NCI-H128 (cell line): ENCODE results near the gene PVALEF.

Source experiments
- DNase-seq: peaks from one replicate; lab custom pipeline; 2025; ENCODE audit not compliant: unreplicated experiment; lab: John Stamatoyannopoulos, UW

The PVALEF gene

DNA sequence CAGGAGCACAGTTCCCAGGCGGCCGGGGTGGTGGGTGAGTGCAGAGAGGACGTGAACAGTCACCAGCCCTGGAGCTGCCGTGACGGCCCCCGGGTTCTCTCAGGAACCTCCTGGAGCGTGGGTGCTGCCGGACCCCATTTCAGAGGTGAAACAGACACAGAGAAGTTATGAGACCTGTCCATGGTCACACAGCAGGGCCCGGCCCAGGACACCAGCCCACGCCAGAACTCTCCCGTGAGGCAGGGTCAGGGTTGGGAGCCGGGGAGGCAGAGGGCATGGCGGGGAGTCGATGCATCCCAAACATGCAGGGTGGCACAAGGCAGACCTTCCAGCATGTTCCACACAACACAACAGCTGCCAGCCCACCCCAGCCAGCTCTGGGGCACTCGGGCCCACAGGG lies 3.8 kb upstream of the PVALEF start:
- DNase-seq, result no peak

DNA sequence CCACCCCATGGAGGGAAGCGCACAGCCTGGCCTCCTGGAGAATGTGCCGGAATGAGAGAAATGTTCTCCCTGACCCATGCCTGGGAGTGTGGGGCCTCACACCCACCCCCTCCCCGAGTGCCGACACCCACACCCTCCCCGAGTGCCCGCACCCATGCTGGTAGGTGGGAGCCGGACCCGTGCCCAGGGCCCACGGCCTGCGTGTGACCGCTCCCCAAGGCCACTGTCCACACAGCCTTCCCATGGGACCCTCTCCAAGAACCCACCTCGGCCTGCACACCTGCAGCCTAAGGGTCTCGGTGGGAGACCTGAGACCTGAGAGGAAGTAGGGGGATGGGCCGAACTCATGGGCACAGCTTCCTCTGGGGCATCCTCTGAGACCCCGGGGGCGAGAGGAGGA lies 3.3 kb upstream of the PVALEF start:
- no peak for DNase-seq

DNA sequence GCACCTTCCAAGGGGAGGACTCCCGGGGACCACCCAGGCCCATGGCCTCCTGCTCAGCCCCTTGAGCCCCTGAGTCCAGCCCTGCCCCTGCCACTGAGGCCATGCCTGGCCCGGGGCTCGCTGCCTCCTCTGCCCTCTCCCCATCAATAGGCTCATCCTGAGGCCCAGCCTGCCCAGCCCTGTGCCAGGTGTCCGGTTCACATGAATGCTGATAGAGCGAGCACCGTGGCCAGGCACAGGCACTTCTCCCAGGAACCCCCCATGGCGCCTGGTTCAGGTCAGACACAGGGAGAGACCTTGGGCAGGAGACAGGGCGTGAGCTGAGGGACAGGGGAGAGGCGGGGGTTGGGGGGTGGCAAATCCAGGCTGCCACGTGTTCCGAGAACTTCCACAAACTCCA lies 2.8 kb upstream of the PVALEF start:
- DNase-seq, result no peak

DNA sequence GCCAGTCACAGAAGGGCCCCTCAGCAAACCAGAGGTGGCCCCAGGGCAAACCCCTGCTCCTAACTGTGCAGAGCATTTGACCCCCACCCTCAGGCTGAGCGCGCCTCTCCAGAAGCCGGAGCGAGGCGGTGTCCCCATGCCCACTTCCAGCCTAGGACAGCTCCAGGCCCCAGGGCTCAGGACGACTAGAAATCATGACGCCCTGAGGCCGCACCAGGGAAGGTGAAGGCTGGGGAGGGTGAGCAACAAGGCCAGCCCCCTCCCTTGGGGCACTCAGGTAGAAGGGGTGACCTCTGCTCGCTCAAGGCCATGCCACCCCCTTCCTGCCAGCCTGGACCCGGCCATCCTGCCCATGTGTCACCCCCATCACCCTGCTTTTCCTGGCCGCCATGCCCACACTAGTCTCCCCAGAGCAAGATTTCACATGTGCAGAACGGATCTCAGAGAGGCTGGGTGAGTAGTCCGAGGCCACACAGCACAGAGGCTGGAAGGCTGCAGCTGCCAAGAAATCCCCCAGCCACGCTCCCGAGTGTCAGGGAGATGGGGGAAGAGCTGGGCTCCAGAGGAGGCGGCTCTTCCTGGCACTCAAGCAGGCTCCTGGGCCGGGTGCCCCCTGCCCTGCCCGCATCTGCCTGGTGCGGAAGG lies 2.1 kb upstream of the PVALEF start:
- no peak for DNase-seq

DNA sequence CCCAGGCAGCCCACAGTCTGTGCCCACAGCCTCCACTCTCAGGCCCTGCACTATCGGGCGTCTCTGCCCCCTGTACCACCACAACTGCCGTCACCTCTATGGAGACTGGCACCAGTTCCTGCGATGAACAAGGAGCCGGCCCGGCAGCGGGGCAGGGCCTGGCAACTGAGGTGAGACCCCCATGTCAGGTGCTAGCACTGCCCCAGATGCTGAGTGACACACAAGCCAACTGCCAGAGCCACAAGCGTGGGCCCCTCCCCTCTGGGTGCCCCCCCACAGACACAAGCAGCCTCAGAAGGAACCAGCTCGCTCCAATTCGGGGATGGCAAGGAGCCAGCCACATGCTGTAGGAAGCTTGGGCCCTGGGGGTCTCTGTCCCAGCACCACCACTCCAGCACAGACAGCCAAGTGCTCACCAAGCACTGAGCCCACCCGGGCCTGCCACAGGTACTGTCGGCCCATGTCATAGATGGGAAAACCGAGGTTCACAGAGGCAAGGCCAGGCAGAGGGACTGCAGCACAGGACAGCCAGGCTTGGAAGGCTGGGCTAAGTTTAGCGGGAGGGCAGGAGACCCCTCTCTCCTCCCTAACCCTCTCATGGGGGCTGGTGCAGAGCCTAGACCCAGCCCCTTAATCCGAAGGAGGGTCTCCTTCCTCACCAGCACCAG lies 1.5 kb upstream of the PVALEF start:
- DNase-seq, result no peak

DNA sequence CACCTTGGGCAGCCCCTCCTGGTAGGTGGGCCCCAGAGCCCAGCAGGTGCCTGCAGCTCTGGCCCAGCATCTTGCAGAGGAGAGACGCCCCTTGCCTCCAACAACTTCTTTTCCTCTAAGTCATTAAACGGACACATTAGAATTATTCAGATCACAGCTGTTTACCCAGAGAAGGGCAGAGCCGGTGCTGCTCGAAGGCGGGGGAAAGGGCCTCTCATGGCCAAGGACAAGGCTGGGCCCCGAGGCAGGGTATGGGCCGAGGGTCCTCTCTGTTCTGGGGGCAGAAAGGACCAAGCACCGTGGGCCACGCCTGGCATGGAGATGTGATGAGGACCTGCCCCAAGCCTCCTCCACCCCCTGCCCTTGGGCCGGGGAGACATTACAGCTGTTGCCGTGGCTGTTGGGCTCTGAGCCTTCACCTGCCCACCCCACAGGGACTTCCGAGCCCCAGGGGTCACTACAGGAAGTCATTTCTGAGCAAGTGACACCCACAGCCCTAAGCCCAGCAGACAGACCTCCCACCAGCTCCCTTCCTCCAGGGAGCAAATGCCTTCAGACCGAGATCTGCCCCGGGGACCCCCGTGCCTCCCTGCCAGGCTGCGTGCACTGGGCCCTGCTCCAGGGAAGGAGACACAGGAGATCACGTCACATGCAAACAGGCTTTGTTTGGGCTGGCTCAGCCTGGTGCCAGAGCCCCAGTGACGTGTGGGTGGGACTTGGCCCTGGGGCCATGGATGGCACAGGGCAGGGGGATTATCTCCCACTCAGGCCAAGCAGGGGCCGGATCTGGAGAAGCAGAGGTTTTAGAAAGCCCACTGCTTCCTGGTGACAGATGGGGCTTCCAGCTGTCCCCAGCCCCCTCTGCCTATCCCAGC lies 699 bp upstream of the PVALEF start:
- no peak for DNase-seq

DNA sequence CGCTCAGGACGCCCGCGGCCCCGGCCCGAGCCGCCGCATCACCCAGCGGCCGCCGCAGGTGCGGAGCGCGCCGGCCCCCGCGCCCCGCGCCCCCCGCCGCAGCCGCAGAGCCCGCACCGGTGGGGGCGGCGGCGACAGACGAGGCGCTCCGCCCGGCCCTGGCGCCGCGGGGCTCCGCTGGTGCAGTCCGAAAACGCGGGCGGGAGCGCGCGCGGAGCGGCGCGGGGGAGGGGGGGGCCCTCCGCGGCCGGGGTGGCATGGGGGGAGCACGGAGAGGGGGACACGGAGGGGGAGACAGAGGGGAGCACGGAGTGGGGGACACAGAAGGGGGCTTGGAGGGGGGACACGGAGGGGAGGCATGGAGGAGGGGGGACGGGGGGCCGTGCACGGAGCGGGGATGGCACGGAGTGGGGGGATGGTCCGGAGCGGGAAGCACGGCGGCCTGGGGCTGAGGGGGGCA lies 756 bp downstream of the PVALEF start, which contains the start of gene AATK:
AATK (minus strand) TSS at position 189 of the 460 bp plus-strand sequence. CDS start 229 bp downstream, outside the sequence.
- no peak for DNase-seq

DNA sequence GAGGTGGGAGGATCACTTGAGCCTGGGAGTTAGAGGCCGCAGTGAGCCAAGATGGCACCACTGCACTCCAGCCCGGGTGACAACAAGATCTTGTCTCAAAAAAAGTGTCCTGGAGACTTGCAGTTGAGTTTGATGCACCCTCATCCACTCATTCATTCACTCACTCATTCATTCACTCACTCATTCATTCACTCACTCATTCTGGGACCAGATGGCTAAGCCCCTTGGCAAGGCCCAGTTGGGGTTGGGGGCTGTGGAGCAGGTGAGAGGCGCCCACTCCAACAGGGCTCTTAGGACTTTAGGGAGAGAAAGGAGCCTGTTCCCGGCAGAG lies 1.9 kb downstream of the PVALEF start:
- no peak for DNase-seq

DNA sequence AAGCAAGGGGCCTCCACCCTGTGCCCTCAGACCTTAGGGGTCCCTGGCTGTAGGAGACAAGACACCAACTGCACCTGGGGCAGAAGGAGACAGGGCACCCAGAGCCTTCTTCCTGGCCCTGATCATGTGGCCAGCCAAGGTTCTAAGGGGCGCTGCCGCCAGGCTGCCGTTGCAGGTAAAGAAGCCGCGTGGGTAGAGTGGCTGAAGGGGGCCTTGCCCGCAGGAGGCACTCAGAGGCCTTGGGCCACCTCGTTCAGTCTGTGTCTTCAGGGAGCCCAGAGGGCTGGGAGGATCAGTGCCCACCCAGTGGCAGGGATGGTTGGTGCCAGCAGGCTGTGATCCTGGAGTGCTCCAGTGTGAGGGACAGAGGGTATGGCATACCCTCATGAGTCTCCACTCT lies 2.3 kb downstream of the PVALEF start:
- no peak for DNase-seq

DNA sequence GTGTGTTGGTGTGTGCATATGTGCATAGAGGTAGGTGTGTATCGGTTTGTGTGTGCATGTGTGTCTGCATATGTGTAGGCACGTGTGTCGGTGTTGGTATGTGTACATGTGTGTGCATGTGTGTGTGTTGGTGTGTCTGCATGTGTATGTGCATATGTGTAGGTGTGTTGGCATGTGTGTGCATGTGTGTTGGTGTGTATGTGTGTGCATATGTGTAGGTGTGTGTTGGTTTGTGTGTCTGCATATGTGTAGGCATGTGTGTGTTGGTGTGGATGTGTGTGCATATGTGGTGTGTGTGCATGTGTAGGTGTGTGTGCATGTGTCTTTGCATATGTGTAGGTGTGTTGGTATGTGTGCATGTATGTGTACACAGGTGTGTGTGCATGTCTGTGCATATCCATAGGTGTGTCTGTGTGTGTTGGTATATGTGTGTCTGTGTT lies 4.6 kb downstream of the PVALEF start:
- no peak for DNase-seq

DNA sequence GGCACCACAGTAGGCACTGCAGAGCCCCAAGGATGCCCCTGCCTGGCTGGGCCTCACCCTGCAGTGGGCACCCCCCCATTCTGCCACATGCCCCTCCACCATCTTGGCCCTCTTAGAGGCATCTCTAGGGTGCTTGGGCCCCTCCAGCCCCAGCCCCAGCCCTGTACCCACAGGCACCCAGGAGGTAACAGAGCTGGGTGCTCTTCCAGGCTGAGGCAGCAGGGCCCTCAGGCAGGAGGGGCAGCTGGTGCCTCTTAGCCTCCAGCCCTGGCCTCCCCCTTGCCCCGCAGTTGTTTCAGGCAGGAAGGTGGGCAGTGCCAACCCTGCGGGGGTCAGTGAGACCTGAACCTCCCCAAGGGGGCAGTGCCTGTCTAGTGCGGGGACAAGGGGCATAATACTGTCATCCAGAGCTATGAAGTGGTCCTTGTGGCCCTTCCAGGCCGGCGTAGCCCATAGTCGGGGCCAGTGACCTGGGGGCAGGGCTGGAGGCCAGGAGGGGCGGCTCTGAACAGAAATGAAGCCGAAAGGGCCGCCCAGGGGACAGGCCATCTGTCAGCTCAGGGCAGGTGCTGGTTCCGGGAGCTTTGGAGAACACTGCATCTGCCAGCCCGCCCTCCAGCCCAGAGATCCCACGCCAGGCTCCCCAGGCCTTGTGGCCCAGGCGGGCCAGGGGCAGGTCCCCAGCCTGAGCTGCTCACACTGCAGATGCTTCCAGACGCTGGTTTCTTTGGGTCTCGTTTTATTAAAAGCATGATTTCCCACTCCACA lies 5.6 kb downstream of the PVALEF start:
- no peak for DNase-seq

DNA sequence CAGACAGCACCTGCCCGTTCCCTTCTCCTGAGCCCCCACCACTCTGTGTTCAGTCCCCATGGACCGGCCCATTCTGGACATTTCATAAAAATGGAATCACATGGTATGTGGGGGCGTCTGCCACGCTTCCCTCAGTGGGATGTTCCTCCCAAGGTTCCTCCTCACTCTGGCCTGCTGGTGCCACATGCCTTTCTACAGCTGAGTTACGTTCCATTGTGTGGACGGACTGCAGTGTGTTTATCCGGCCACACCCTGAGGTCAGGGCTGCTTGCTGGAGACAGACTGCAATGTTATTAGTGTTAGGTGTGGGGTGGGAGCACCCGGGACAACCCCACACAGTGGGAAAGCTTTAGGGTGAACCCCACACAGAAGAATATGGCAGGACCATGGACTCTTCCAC lies 6.6 kb downstream of the PVALEF start:
- no peak for DNase-seq

DNA sequence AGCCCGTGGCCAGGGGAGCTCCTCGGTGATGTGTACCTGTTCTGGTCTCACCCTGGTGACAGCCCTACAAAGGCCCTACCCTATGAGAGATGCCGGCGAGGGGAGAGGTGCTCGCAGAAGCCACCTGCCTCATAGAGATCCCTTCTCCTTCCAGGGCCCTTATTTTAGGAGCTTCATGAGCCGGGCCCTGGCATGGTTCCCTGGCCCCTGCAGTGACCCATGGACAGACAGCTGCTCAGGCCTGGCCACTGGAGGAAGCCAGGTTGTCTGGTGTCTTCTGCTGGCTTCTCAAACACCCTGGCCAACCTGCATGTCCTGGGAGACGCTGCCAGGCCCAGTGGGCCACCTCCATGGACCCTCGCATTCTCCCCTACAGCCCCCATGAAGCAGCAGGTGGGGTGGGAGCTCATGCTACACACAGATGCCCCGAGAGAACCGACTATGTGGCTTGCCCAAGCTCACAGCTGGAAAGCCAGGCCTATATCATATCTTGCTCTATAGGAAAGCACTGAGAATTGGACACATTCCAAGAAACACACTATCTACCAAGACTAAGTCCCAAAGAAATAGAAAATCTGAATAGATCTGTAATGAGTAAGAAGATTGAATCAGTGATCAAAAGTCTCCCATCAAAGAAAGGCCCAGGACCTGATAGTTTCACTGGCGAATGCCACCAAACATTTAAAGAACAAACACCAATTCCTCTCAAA lies 7.9 kb downstream of the PVALEF start:
- no peak for DNase-seq

DNA sequence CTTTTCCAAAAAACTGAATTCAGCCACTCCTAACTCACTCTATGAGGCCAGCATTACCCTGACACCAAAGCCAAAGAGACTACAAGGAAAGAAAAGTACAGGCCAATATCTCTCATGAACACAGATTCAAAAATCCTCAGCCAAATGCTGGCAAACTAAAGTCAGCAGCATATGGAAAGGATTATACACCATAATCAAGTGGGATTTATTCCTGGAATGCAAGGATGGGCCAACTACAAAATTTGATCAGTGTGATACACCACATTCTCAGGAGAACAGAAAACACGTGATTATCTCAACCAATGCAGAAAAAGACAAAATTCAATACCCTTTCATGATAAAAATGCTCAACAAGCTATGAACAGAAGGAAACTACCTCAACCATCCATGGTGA lies 8.5 kb downstream of the PVALEF start:
- no peak for DNase-seq

DNA sequence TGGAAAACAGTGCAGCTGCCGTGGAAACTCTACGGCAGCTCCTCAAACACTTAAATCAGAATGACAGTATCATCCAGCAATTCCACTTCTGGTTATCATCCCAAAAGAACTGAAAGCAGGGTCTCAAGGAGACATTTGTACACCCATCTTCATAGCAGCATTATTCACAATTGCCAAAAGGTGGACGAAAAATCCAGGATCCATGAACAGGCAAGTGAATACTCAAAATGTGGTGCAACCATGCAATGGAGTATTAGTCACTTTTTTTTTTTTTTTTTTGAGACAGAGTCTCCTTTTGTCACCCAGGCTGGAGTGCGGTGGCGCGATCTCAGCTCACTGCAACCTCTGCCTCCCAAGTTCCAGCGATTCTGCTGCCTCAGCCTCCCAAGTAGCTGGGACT lies 11.4 kb downstream of the PVALEF start:
- no peak for DNase-seq

DNA sequence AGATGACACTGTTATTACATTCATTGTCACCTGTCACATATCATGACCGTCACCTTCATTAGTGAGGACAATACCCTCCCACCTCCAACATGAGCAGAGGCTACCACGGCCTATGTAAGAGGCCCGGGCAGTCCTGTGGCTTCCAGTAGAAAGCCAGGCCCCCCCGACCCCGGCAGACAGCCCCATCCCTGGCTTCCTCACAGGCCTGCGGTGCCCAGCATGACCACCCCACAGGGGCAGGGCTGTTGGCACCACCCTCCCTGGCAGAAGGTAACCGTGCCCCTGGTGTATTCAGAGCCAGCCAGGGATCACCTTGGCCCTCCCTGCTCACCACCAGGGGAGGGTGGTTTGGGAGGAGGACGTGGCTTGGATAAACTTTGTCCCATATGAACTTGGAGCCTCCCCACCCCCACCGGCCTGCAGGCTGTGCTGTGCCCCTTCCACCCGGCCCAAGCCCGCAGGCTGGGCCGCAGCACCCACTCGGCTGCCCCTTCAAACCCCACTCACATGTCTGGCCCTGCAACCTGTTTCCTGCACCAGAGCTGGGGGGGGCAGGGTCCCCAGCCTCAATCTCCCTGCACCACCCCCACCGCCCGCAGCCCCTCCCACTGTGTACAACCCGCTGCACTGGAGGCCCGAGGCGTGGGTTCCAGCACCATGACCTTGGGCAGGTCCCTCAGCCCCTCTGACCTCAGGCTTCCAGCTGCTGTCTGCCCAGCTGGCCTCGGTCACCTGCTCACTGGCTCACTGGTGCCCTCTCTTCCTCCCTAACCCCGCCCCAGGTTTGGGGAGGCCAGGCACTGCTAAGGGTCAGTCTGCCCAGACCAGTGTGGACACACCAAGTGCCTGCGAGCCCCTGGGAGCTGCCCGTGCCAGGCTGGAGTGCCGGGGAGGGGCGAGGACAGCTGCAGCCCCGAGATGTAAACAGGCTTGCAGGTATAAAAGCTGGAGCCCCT lies 13.1 kb downstream of the PVALEF start:
- DNase-seq, result no peak

DNA sequence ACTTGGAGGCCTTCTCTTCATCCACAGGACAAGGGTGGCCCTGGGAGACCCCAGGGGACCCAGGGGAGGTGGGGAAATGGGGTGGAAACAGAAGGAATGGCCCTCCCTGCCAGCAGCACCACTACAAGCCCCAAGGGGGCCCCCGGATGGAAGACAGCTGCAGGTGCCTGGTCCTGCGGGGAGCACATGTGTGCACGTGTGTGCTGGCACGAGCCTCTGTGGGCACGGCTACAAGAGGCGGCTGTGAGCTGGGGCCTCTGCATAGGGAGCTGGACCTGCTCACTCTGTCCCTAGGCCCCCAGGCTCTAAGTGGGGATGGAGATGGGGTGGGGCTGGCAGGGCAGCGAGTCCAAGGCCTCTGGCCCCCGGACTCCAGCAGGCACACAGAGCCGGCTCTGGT lies 13.9 kb downstream of the PVALEF start:
- no peak for DNase-seq

DNA sequence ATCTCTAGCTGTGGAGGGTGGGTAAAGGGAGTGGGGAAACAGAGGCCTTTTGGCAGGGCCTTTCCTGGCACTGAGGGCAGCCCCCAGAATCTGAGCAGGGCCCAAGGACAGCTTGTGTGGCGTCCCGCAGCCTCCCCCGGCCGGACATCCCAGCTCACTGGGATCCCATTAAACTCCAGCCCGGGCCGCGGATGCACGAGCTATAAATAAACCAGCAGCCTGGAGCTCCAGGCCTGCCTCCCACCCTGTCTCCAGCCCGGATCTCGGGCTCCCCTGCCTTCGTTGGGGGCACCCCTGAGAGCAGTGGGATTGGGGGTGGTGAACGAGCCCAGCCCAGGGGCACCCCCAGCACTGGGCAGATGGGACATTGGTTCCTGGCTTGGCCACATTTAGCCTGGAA lies 14.6 kb downstream of the PVALEF start:
- DNase-seq, result no peak
